ENCODE data around the gene RHOC. TPM values are rescaled to one million over a fixed set of nuclear protein-coding genes. Genes with fewer than 3 reads are reported as not detected.
"Not testable (repeated sequence)": the region's sequence is repeated elsewhere in the genome, so short reads cannot be mapped to it uniquely, and the experiment has no call there.

RHOC gene
- polyA plus RNA-seq (2014; cell fraction: cytosol; rRNA removed): 69.8 and 78.2 TPM in 2 replicates
- 39.0 and 48.4 TPM in 2 replicates for polyA plus RNA-seq (2014; cell fraction: nucleus; rRNA removed)

- DNase-seq (ENCODE audit: low spot score): no peak
Observed at GRCh38 chr1:112706505-112707220, at the start of gene RHOC. TSS of gene RHOC (minus strand) at chr1:112707127. CDS start at chr1:112703799, 3,328 bp downstream.

- DNase-seq (ENCODE audit: low spot score): no peak
Observed at GRCh38 chr1:112754116-112754628, 47.2 kb upstream of the RHOC start.

DNA sequence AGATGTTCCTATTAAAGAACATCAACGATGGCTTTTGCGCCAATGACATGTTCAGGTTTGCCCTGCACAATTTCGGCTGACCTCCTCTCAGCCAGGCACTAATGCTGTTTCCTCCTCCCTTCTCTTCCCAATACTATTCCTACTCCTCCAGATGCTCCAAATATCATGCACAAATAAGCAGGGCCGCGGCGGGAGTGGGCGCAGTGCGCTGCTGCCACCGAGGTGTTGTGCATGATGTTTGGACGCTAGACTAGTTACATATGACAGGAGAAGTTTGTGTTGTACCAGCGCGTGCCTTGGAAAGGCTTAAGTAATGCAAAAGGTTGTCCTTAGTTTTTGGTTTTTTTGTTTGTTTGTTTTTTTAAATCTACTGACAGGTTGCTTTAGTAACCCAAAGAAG is 41.5 kb upstream of the RHOC start:
- no peak for DNase-seq (ENCODE audit: low spot score)

- DNase-seq (ENCODE audit: low spot score): no peak
Observed at GRCh38 chr1:112744009-112744578, 37.2 kb upstream of the RHOC start.

- DNase-seq (ENCODE audit: low spot score): no peak
Observed at GRCh38 chr1:112743174-112744008, 36.5 kb upstream of the RHOC start.

DNA sequence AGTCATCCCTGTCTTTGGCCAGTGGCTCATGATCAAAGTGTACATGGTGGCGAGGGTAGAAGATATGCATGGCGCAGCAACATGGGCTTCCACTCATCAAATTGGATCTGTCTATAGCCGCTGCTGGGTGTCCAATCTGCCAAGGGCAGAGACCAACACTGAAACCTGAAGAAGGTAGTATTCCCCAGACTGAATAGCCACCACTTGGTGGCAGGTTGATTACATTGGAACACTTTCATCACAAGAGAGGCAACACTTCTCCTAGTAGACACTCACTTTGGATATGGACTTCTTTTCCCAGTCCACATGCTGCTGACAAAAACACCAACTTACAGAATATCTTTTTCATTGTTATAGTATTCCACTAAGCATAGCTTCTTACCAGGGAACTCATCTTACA is 30.6 kb upstream of the RHOC start:
- DNase-seq (ENCODE audit: low spot score): no peak

DNA sequence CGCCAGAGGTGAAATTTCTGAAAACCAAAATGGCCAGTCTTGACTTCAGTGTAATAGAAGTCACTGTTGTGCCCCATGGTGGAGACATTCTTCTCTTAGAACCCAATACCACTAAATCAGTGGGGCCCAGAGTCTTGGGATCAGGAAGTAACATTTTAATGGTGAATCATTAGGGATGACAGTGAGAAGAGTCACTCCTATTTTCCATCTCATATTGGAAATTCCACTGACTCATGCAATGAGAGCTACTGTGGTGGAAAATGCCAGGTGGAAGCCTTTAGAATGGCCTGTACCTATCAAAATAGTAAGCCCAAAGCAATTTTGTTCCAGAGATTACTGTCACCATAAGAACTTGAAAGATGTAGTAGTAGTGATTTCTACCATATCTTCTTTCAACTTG is 28.8 kb upstream of the RHOC start:
- DNase-seq (ENCODE audit: low spot score): no peak

GRCh38 chr1:112731451-112731850 is 24.5 kb upstream of the RHOC start:
- DNase-seq (ENCODE audit: low spot score): no peak

- no peak for DNase-seq (ENCODE audit: low spot score)
Observed at GRCh38 chr1:112729909-112730308, 23.0 kb upstream of the RHOC start.

- DNase-seq (ENCODE audit: low spot score): peak; percentile 61
Observed at GRCh38 chr1:112729011-112729410, 22.1 kb upstream of the RHOC start.

DNA sequence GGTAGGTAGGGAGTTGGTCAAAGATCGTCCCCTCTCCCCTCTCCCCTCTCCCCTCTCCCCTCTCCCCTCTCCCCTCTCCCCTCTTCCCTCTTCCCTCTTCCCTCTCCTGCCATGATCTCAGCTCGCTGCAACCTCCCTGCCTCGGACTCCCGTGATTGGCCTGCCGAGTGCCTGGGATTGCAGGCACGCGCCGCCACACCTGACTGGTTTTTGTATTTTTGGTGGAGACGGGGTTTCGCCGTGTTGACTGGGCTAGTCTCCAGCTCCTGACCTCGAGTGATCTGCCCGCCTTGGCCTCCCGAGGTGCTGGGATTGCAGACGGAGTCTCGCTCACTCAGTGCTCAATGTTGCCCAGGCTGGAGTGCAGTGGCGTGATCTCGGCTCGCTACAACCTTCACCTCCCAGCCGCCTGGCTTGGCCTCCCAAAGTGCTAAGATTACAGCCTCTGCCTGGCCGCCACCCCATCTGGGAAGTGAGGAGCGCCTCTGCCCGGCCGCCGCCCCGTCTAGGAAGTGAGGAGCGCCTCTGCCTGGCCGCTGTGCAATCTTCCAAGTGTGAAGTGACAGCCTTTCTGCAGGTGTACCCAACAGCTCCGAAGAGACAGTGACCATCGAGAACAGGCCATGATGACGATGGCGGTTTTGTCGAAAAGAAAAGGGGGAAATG is 21.5 kb upstream of the RHOC start:
- not testable (repeated sequence) for DNase-seq (ENCODE audit: low spot score)

- peak; percentile 60 for DNase-seq (ENCODE audit: low spot score)
Observed at GRCh38 chr1:112727716-112728115, 20.8 kb upstream of the RHOC start.

DNA sequence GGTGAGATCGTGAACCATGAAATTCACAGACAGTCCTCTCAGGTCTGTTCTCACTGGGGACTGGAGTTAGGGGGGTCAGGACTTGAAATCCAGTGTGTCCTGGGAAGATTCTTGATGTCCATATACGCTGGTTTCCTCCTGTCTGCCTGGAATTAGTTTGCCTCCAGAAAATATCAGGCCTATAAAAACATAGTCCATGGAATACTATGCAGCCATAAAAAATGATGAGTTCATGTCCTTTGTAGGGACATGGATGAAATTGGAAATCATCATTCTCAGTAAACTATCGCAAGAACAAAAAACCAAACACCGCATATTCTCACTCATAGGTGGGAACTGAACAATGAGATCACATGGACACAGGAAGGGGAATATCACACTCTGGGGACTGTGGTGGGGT is 17.3 kb upstream of the RHOC start:
- DNase-seq (ENCODE audit: low spot score): not testable (repeated sequence)

- DNase-seq (ENCODE audit: low spot score): no peak
Observed at GRCh38 chr1:112723511-112723839, 16.5 kb upstream of the RHOC start.

GRCh38 chr1:112722601-112723510 is 15.9 kb upstream of the RHOC start:
- peak; percentile 90 for DNase-seq (ENCODE audit: low spot score)

DNA sequence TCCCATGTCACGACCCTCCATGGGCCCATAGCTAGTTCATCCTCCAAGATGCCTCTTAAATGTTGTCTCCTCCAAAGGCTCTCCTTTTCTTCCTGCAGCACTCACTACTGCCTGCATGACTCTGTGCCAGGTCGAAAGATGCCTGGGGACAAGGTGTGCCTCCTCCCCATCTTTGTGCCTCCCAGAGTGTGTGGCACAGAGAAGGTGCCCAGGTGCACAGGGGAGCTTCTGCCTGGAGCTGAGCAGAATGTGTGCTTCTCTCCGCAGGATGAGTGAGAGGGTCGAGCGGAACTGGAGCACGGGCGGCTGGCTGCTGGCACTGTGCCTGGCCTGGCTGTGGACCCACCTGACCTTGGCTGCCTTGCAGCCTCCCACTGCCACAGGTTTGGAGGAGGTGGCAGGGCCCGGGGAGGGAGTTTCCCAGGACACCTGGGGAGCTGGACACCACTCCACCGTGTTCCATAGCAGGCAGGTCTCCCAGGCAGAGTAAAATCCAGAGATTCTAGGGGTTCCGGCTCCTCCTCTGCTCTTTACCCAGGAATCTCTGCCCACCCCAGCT is 15.1 kb upstream of the RHOC start:
- no peak for DNase-seq (ENCODE audit: low spot score)

DNA sequence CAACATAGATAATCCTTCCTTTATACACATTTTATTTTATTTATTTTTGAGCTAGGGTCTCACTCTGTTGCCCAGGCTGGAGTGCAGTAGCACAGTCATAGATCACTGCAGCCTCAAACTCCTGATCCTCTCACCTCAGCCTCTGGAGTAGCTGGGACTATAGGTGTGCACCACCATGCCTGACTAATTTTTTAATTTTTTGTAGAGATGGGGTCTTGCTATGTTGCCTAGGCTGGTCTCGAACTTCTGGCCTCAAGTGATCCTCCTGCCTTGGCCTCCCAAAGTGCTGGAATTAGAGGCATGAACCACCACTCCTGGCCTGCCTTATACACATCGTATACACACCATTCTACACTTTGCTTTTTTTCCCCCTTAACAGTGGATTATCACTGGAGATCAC is 14.4 kb upstream of the RHOC start:
- DNase-seq (ENCODE audit: low spot score): not testable (repeated sequence)

- DNase-seq (ENCODE audit: low spot score): no peak
Observed at GRCh38 chr1:112720800-112721199, 13.9 kb upstream of the RHOC start.

DNA sequence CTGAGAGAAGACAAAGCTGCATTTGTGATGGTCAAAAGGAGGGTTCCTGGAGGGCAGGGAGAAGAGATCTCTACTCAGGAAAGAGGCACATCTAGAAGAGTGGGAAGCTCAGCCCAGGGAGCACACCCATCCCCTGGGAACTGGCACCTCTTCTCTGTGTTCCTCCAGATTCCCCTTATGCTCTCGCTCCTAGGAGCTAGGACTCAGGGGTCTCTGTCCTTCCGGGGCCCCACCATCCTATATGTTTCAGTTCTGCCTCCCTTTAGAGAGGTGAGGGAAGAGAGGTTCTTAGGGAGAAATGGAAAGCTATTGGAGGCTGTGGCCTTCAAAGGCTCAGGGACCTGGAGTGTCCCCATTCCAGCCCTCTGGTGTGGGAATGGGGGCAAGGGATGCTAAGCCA is 12.8 kb upstream of the RHOC start:
- no peak for DNase-seq (ENCODE audit: low spot score)

- peak; percentile 65 for DNase-seq (ENCODE audit: low spot score)
Observed at GRCh38 chr1:112718691-112719418, 11.9 kb upstream of the RHOC start.

Measured in SK-N-DZ (cell line).